HEK293T (cell line): ENCODE measurements around the gene BCL2.

Experiments used
- CTCF ChIA-PET: fragments of 350-600 bp; formaldehyde crosslinking; extraction: SDS; loops from one replicate; lab custom pipeline; 2021; ENCODE audit warnings: antibody characterized with exemption, inconsistent platforms; lab: Yijun Ruan, JAX
- POLR2A ChIA-PET: fragments of 350-600 bp; formaldehyde crosslinking; extraction: SDS; loops from one replicate; lab custom pipeline; 2020; ENCODE audit warnings: antibody characterized with exemption, inconsistent platforms; lab: Yijun Ruan, JAX
- DNase-seq: peaks from one replicate; pipeline ENCODE4 v3.0.0; 2012; ENCODE audit warnings: mixed read lengths; ENCODE audit errors: extremely low spot score
- ARNT ChIP-seq: fragments of 450-650 bp; IDR thresholded peaks from 2 replicates; pipeline ENCODE4 v1.6.1; 2017; ENCODE audit warnings: mild to moderate bottlenecking
- BHLHE40 ChIP-seq: fragments of 450-650 bp; IDR thresholded peaks from 2 replicates; pipeline ENCODE4 v1.6.1; 2016; ENCODE audit warnings: mild to moderate bottlenecking, moderate library complexity, borderline replicate concordance
- CTBP1 ChIP-seq: fragments of 450-650 bp; IDR thresholded peaks from 2 replicates; pipeline ENCODE4 v1.6.1; 2016; ENCODE audit warnings: borderline replicate concordance
- ELF4 ChIP-seq: fragments of 450-650 bp; IDR thresholded peaks from 2 replicates; pipeline ENCODE4 v1.6.1; 2017; ENCODE audit warnings: antibody characterized with exemption
- FOXA1 ChIP-seq: fragments of 450-650 bp; IDR thresholded peaks from 2 replicates; pipeline ENCODE4 v1.6.1; 2016; ENCODE audit warnings: mild to moderate bottlenecking
- FOXK2 ChIP-seq: fragments of 450-650 bp; IDR thresholded peaks from 2 replicates; pipeline ENCODE4 v1.6.1; 2016; ENCODE audit warnings: mild to moderate bottlenecking
- FOXM1 ChIP-seq: fragments of 450-650 bp; IDR thresholded peaks from 2 replicates; pipeline ENCODE4 v1.6.1; 2017; ENCODE audit warnings: mild to moderate bottlenecking, borderline replicate concordance
- HDGF ChIP-seq: fragments of 450-650 bp; IDR thresholded peaks from 2 replicates; pipeline ENCODE4 v1.6.1; 2017; ENCODE audit warnings: antibody characterized with exemption, borderline replicate concordance
- L3MBTL2 ChIP-seq: fragments of 450-650 bp; conservative IDR thresholded peaks from 2 replicates; pipeline ENCODE4 v1.6.1; 2016; ENCODE audit warnings: mild to moderate bottlenecking
- LEF1 ChIP-seq: fragments of 450-650 bp; IDR thresholded peaks from 2 replicates; pipeline ENCODE4 v1.6.1; 2017; ENCODE audit warnings: mild to moderate bottlenecking, borderline replicate concordance
- NFRKB ChIP-seq: fragments of 450-650 bp; IDR thresholded peaks from 2 replicates; pipeline ENCODE4 v1.6.1; 2016; ENCODE audit warnings: mild to moderate bottlenecking, moderate library complexity
- SP1 ChIP-seq: fragments of 450-650 bp; IDR thresholded peaks from 2 replicates; pipeline ENCODE4 v1.6.1; 2017
- SUZ12 ChIP-seq: fragments of 450-650 bp; IDR thresholded peaks from 2 replicates; pipeline ENCODE4 v1.6.1; 2016; ENCODE audit warnings: mild to moderate bottlenecking
- TARDBP ChIP-seq: fragments of 450-650 bp; IDR thresholded peaks from 2 replicates; pipeline ENCODE4 v1.6.1; 2016
- ZNF384 ChIP-seq: fragments of 450-650 bp; IDR thresholded peaks from 2 replicates; pipeline ENCODE4 v1.6.1; 2016
- TF ChIP-seq, protein P1 (sequence below): fragments of 450-650 bp; IDR thresholded peaks from 2 replicates; pipeline ENCODE4 v1.6.1; 2016

Gene BCL2

DNA sequence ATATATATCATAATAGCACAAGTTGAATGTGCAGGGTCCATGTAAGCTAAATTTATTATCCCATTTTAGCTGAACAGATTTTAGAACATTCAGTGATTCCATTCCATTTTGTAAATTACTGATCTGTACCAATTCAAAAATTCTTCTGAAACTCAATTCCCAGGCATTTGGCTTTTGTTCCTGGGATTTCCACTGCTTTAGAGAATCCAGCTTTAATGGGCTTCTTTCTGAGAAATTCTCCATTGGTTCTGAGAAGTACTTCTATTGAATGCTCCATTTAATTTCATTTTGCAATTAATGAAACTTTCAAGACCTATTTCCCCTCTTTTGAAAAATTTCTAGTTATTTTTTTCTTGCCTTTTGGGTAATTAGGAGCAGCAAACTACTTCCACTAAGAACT is 36.8 kb downstream of the BCL2 start:
- no peak for TF ChIP-seq HDGF
- TF ChIP-seq BHLHE40: no peak
- no peak for TF ChIP-seq FOXM1
- TF ChIP-seq, protein P1, sequence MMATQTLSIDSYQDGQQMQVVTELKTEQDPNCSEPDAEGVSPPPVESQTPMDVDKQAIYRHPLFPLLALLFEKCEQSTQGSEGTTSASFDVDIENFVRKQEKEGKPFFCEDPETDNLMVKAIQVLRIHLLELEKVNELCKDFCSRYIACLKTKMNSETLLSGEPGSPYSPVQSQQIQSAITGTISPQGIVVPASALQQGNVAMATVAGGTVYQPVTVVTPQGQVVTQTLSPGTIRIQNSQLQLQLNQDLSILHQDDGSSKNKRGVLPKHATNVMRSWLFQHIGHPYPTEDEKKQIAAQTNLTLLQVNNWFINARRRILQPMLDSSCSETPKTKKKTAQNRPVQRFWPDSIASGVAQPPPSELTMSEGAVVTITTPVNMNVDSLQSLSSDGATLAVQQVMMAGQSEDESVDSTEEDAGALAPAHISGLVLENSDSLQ: no peak
- TF ChIP-seq FOXA1: no peak
- no peak for TF ChIP-seq CTBP1
- DNase-seq: no peak
- POLR2A ChIA-PET: no interaction called here
- CTCF ChIA-PET: interaction anchor here (0.9 kb wide), 1 partner anchor 163 kb away, joined by 3 read pairs; no protein-coding TSS in a partner anchor

DNA sequence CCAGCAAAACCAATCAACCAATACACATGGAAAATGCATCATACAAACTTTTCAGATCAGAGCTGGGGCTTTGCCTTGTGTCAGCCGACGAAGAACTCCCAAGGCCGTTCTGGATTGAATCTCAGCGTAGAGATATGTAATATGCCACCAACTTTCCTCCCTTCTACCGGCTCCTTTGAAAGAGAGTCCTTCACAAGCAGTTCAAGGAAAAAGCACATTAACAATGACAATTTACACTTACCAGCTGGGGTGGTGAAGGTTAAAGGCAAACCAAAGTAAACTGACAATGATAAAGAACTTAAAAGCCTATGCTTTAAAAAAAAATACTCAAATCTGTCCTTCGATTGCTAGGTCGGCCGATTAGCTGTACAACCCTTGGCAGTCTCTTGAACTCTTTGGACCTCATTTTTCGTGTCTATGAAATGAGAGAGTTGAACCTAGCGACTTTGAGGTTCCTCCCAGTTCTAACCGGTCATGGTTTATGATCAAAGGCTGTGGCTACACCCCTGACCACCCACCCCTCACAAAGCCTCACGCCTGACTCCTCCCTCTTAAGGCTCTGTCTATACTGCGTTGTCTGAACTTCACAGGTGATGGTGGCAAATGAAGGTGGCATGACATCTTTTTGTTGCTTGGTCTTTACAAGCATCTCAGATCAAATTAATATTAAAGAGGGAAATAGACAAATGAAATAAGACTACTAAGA is 46.2 kb downstream of the BCL2 start:
- TF ChIP-seq, protein P1: no peak
- no peak for TF ChIP-seq CTBP1
- TF ChIP-seq FOXK2: no peak
- TF ChIP-seq BHLHE40: no peak
- no peak for TF ChIP-seq TARDBP
- TF ChIP-seq SUZ12: no peak
- no peak for TF ChIP-seq FOXA1
- TF ChIP-seq ZNF384: no peak
- TF ChIP-seq L3MBTL2: no peak
- no peak for TF ChIP-seq HDGF
- TF ChIP-seq SP1: no peak
- no peak for TF ChIP-seq ELF4
- no peak for TF ChIP-seq LEF1
- TF ChIP-seq NFRKB: no peak
- no peak for TF ChIP-seq ARNT

DNA sequence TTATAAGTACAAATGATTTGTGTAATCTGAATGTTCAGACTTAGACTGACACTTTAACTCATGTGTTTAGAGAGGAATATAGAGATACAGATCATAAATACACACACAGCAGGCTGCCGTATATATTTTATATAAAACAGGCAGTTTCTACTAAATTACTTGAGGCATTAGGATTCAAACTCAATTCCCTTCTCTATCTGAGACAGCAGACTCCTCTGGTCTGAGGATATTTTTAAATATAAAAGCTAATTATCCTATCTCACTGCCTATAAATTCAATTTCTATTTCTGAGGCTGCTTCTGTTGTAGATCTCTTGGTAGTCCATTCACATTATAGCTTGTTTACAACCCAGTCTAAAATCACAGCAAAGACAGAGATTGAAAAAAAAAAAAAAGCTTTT is 46.9 kb downstream of the BCL2 start:
- DNase-seq: no peak
- ChIA-PET CTCF (no interaction called here), POLR2A (no interaction called here)
- no peak for TF ChIP-seq SP1

More for the DNA sequence above, 46.2 kb downstream of the BCL2 start:
- CTCF ChIA-PET: no interaction called here
- POLR2A ChIA-PET: no interaction called here
- DNase-seq: no peak

DNA sequence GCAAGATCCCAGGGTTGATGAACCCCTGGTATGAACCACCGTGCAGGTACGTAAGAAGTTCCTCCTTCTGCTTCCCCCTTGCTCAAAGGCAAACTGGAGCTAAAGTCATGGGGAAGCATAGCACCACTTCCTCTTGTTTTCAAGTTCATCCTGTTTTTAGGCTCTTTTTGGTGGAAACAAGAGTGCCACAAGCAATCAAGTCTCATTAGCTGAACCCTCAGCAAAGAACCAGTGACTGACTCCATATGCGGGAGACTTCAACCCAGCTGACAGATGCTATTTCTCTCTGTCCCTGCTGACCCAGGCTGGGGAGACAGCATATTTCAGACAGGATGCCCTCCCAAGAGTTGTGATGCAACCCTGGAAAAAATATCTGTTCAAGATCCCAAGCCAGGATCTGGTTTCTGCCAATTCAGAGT is 47.7 kb downstream of the BCL2 start:
- ChIA-PET CTCF (no interaction called here), POLR2A (no interaction called here)
- TF ChIP-seq FOXM1: no peak
- no peak for TF ChIP-seq NFRKB
- no peak for TF ChIP-seq LEF1
- TF ChIP-seq HDGF: no peak
- TF ChIP-seq L3MBTL2: no peak
- no peak for TF ChIP-seq BHLHE40
- no peak for TF ChIP-seq SP1
- no peak for TF ChIP-seq FOXA1
- no peak for DNase-seq

DNA sequence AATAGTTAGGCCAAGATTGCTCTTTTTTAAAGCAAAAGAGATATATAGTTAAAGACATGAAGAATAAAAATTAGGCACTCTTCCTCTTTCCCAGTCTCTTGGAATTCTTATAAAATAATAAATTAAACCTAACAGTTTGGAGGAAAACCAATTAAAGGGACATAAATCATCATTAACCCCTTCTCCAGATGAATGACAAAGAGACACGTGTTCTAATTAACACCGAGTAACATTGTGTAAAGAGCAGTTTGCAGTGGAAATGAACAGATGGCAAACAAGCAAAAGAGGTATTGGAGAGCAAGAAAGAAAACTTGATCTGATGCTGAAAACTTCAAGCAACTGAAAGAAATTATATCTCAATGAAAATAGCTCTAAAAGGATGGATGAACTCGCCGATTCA is 48.4 kb downstream of the BCL2 start:
- TF ChIP-seq ELF4 (no peak), LEF1 (no peak), TARDBP (no peak), ARNT (no peak), NFRKB (no peak), SP1 (no peak), FOXK2 (no peak), FOXA1 (no peak), ZNF384 (no peak), SUZ12 (no peak), FOXM1 (no peak), CTBP1 (no peak), L3MBTL2 (no peak), BHLHE40 (no peak), HDGF (no peak)
- DNase-seq: no peak
- ChIA-PET POLR2A (no interaction called here), CTCF (no interaction called here)

DNA sequence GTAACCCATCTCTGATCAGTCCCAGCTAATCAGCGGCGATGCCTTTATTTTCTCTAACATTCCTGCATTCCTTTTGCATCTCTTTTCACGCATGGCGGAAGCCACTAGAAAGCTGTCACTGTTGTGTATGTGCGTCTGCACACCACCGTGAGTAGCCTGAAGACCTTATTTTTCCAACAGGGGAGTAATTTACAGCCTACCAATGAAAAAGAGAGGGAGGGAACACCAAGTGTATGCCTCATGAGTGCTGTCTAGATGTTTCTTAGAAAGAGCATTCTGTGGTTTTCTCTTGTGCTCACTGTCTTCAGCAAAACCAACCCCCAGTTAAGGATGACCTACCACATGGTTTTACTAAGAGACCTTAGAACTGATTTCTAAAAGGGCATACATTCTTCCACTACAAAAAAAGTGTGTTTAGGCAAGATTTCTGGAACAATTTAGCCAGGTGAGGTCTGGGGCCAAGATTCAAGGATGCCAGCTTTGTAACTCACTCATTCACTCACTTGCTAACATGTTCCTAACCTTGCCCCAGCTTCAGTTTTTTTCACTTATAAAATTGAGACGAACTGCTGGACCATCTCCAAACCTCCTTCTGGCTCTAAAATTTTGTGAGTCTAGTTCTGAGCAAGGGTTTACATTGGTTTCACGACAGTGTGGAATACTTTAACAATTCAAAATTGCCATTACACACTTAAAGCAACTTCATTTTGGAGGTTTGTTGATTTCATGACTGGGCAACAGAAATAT is 51.4 kb downstream of the BCL2 start:
- ChIA-PET POLR2A (no interaction called here), CTCF (interaction anchor here (0.7 kb wide), 1 partner anchor 50 kb away, joined by 3 read pairs; no protein-coding TSS in a partner anchor)
- no peak for DNase-seq
- TF ChIP-seq TARDBP (no peak), ELF4 (no peak), FOXM1 (no peak), CTBP1 (no peak), ZNF384 (no peak), NFRKB (no peak)
